ENCODE data around the gene KIAA2012.

- TF ChIP-seq CTCF (IDR thresholded peaks at IDR 0.05; ENCODE audit: low read depth, low read length) = no peak
- no peak for TF ChIP-seq EZH2phosphoT487 (IDR thresholded peaks at IDR 0.05; ENCODE audit: low read depth)
These were observed 96.1 kb downstream of the KIAA2012 start for GRCh38 chr2:202169131-202169530.

Data from OCI-LY3 (cell line).